SK-N-MC (cell line): ENCODE measurements around the gene MLIP.
"Not testable (repeated sequence)": the region's sequence is repeated elsewhere in the genome, so short reads cannot be mapped to it uniquely, and the experiment has no call there.

Source experiments
- DNase-seq: peaks from one replicate; pipeline ENCODE4 v3.0.0-alpha.2; 2011; ENCODE audit warnings: low read depth, low spot score
- H3K27ac ChIP-seq: fragments of 200-600 bp; sonication (generic); 2 replicates; pipeline ENCODE4 v1.5.1; 2016; ENCODE audit warnings: mixed run types
- H3K36me3 ChIP-seq: fragments of 200-600 bp; sonication (generic); 2 replicates; pipeline ENCODE4 v1.6.1; 2017; ENCODE audit warnings: antibody characterized with exemption, low read length, mixed read lengths; ENCODE audit not compliant: insufficient read depth
- H3K4me3 ChIP-seq: fragments of 200-600 bp; sonication (generic); 2 replicates; pipeline ENCODE4 v1.5.1; 2016
- H3K9ac ChIP-seq: fragments of 200-600 bp; sonication (generic); 2 replicates; pipeline ENCODE4 v1.8.0; 2017; ENCODE audit warnings: mixed run types, mixed read lengths; ENCODE audit not compliant: insufficient read length
- H3K9me3 ChIP-seq: fragments of 200-600 bp; sonication (generic); 2 replicates; pipeline ENCODE4 v1.6.1; 2017; ENCODE audit warnings: low read depth, mild to moderate bottlenecking, antibody characterized with exemption, low read length, moderate library complexity, mixed read lengths
- EZH2 ChIP-seq: fragments of 200-600 bp; sonication (generic); IDR thresholded peaks from one replicate; pipeline ENCODE4 v1.6.1; 2017; ENCODE audit warnings: antibody characterized with exemption
- FOXP2 ChIP-seq: optimal IDR thresholded peaks from 2 replicates; pipeline ENCODE3; 2011; ENCODE audit warnings: mild to moderate bottlenecking, moderate library complexity; ENCODE audit not compliant: insufficient read depth; ENCODE audit errors: extremely low read length, control extremely low read depth
- POLR2AphosphoS5 ChIP-seq: IDR thresholded peaks from 2 replicates; pipeline ENCODE4 v1.6.1; 2012; ENCODE audit warnings: mild to moderate bottlenecking, low read depth, low read length, borderline replicate concordance

MLIP gene

GRCh38 chr6:54244430-54244829 lies 133.2 kb downstream of the MLIP start:
- Histone ChIP-seq H3K9ac (no peak overlapping the region), H3K9me3 (no peaks in the 10 kb centered on the region), H3K36me3 (no peaks in the 10 kb centered on the region), H3K4me3 (no peak overlapping the region), H3K27ac (no peak overlapping the region)
- DNase-seq = no peak
- TF ChIP-seq POLR2AphosphoS5 (no peak), EZH2 (no peak), FOXP2 (no peak)

- no peak for DNase-seq
- no peaks in the 10 kb centered on the region for H3K36me3 ChIP-seq
- H3K27ac ChIP-seq = no peak overlapping the region
- H3K4me3 ChIP-seq = no peak overlapping the region
- TF ChIP-seq FOXP2 (no peak), EZH2 (no peak), POLR2AphosphoS5 (no peak)
- H3K9ac ChIP-seq = no peak overlapping the region
- H3K9me3 ChIP-seq = no peaks in the 10 kb centered on the region
These were observed 134.0 kb downstream of the MLIP start for GRCh38 chr6:54245265-54245664.

- no peaks in the 10 kb centered on the region for H3K36me3 ChIP-seq
These were observed 137.1 kb downstream of the MLIP start for GRCh38 chr6:54248319-54248718.

GRCh38 chr6:54248994-54249393 lies 137.8 kb downstream of the MLIP start:
- Histone ChIP-seq H3K27ac (no peak overlapping the region), H3K4me3 (no peak overlapping the region), H3K9ac (no peak overlapping the region), H3K9me3 (no peaks in the 10 kb centered on the region), H3K36me3 (no peaks in the 10 kb centered on the region)
- no peak for DNase-seq
- TF ChIP-seq EZH2 (no peak), POLR2AphosphoS5 (no peak), FOXP2 (no peak)

More at GRCh38 chr6:54248319-54248718, 137.1 kb downstream of the MLIP start:
- no peak for TF ChIP-seq EZH2
- DNase-seq = no peak
- Histone ChIP-seq H3K9ac (peak overlapping the region; percentile 8), H3K9me3 (no peaks in the 10 kb centered on the region), H3K4me3 (no peak overlapping the region), H3K27ac (no peak overlapping the region)

- not testable (repeated sequence) for H3K27ac ChIP-seq, H3K4me3 ChIP-seq, H3K9me3 ChIP-seq, H3K9ac ChIP-seq, DNase-seq, H3K36me3 ChIP-seq
These were observed 138.6 kb downstream of the MLIP start for GRCh38 chr6:54249812-54250211.

DNA sequence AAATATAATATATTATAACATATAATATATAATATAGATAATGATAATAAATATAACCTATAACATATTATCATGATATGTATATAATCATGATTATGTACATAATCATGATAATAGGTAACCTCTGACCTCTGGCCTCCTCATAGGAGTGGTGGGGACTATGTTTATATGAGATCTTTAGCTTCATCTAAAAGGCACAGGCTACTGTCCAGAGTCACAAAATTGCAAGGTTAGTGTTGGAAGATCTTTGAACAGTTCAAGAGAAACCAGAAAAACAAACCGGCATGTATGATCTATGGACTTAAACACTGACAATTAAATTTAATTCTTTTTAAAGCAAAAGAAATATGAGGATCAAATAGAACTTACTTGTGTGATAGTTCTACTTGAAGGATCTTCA lies 141.3 kb downstream of the MLIP start:
- DNase-seq = no peak

GRCh38 chr6:54252916-54253315 lies 141.7 kb downstream of the MLIP start:
- H3K36me3 ChIP-seq = no peaks in the 10 kb centered on the region
- no peaks in the 10 kb centered on the region for H3K9me3 ChIP-seq
- TF ChIP-seq POLR2AphosphoS5 (no peak), FOXP2 (no peak), EZH2 (no peak)
- no peak overlapping the region for H3K27ac ChIP-seq
- H3K4me3 ChIP-seq = no peak overlapping the region
- H3K9ac ChIP-seq = no peak overlapping the region
- DNase-seq = no peak

More for the DNA sequence above, 141.3 kb downstream of the MLIP start:
- no peak overlapping the region for H3K4me3 ChIP-seq
- no peaks in the 10 kb centered on the region for H3K9me3 ChIP-seq
- TF ChIP-seq FOXP2 (no peak), POLR2AphosphoS5 (no peak), EZH2 (no peak)
- no peak overlapping the region for H3K9ac ChIP-seq
- H3K36me3 ChIP-seq = no peaks in the 10 kb centered on the region
- H3K27ac ChIP-seq = no peak overlapping the region

DNA sequence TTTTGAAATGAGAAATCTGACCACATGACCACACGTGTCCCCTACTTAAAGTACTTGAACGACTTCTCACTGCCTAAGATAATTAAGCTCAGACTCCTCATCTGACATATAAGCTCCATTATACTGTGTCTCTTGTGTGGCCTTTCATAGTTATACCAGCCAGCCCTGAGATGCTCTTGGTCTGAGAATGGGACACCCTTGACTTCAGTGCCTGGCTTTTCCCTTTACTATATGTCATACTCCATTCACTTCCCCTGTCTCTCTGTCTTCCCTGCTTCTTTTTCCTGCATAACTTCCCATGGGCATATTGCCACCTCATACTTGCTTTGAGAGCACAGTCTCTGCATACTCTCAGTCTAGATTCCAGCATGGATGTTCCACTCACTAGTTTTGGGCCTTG lies 143.6 kb downstream of the MLIP start:
- Histone ChIP-seq H3K9ac (no peak overlapping the region), H3K4me3 (no peak overlapping the region), H3K9me3 (no peaks in the 10 kb centered on the region), H3K36me3 (no peaks in the 10 kb centered on the region), H3K27ac (no peak overlapping the region)
- no peak for DNase-seq
- TF ChIP-seq FOXP2 = no peak
- TF ChIP-seq POLR2AphosphoS5 = no peak
- no peak for TF ChIP-seq EZH2

- Histone ChIP-seq H3K27ac (no peak overlapping the region), H3K4me3 (no peak overlapping the region), H3K9ac (no peak overlapping the region), H3K9me3 (no peaks in the 10 kb centered on the region), H3K36me3 (no peaks in the 10 kb centered on the region)
- TF ChIP-seq POLR2AphosphoS5 = no peak
- TF ChIP-seq EZH2 = no peak
- no peak for TF ChIP-seq FOXP2
- no peak for DNase-seq
These were observed 144.6 kb downstream of the MLIP start for GRCh38 chr6:54255886-54256285.

- H3K9me3 ChIP-seq = no peaks in the 10 kb centered on the region
- peak overlapping the region; percentile 58 for H3K27ac ChIP-seq
- DNase-seq = no peak
- H3K4me3 ChIP-seq = peak overlapping the region; percentile 20; the same call in 1 of the 2 replicates
- H3K9ac ChIP-seq = no peak overlapping the region
- no peak for TF ChIP-seq POLR2AphosphoS5
- TF ChIP-seq EZH2 = no peak
- TF ChIP-seq FOXP2 = no peak
- no peaks in the 10 kb centered on the region for H3K36me3 ChIP-seq
These were observed 148.8 kb downstream of the MLIP start for GRCh38 chr6:54260025-54260424.
